ENCODE results near the gene GSTP1.
"Not testable (repeated sequence)": the region's sequence is repeated elsewhere in the genome, so short reads cannot be mapped to it uniquely, and the experiment has no call there.

Gene GSTP1

DNA sequence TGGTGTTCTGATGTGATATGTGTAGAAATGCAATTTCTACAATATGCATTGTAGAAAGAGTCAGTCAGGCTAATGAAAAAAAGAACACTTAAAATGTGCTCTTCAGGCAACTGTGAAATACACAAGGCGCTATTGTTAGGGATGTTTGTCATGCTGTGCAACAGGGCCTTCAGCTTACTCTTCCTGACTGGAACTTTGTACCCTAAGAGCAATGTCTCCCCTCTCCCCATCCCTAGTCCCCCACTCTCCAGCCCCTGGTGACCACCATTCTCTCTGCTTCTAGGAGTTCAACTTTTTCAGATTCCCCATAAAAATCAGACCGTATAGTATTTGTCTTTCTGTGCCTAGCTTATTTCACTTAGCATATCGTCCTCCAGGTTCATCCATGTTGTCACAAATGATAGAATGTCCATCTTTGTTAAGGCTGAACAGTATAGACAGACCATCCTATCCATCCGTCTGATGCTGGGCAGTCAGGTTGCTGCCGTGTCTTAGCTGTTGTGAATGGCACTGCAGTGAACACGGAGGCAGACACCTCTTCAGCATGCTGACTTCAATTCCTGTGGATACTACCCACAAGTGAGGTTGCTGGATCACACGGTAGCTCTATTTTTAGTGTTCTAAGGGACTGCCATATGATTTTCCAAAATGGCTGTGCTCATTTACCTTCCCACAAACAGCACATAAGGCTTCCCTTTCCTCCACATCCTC is 33.8 kb downstream of the GSTP1 start:
- H3K4me3 ChIP-seq (ENCODE audit: low read depth, low read length): no peak overlapping the region
- in situ Hi-C loops (cut with HindIII; ENCODE audit: low pct_ligation_motif_present, low sequenced_read_pairs): no loop called here
- TF ChIP-seq, protein P1, sequence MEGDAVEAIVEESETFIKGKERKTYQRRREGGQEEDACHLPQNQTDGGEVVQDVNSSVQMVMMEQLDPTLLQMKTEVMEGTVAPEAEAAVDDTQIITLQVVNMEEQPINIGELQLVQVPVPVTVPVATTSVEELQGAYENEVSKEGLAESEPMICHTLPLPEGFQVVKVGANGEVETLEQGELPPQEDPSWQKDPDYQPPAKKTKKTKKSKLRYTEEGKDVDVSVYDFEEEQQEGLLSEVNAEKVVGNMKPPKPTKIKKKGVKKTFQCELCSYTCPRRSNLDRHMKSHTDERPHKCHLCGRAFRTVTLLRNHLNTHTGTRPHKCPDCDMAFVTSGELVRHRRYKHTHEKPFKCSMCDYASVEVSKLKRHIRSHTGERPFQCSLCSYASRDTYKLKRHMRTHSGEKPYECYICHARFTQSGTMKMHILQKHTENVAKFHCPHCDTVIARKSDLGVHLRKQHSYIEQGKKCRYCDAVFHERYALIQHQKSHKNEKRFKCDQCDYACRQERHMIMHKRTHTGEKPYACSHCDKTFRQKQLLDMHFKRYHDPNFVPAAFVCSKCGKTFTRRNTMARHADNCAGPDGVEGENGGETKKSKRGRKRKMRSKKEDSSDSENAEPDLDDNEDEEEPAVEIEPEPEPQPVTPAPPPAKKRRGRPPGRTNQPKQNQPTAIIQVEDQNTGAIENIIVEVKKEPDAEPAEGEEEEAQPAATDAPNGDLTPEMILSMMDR (IDR thresholded peaks at IDR 0.05; ENCODE audit: low read depth, low read length, missing control alignments): no peak
- H3K27me3 ChIP-seq (replicated peaks): peaks cover 15% of the 10 kb centered on the region
- H3K27ac ChIP-seq: no peak overlapping the region
- H3K36me3 ChIP-seq (replicated peaks): no peaks in the 10 kb centered on the region
- DNase-seq: no peak

DNA sequence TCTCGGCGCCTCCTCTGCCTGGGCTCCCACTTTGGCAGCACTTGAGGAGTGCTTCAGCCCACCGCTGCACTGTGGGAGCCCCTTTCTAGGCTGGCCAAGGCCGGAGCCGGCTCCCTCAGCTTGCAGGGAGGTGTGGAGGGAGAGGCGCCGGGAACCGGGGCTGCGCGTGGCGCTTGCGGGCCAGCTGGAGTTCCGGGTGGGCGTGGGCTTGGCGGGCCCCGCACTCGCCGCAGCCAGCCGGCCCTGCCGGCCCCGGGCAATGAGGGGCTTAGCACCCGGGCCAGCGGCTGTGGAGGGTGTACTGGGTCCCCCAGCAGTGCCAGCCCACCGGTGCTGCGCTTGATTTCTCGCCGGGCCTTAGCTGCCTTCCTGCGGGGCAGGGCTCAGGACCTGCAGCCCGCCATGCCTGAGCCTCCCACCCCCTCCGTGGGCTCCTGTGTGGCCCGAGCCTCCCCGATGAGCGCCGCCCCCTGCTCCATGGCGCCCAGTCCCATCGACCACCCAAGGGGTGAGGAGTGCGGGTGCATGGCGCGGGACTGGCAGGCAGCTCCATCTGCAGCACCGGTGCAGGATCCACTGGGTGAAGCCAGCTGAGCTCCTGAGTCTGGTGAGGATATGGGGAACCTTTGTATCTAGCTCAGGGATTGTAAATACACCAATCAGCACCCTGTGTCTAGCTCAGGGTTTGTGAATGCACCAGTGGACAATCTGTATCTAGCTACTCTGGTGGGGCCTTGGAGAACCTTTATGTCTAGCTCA is 35.5 kb downstream of the GSTP1 start:
- H3K36me3 ChIP-seq (replicated peaks); DNase-seq; H3K27ac ChIP-seq; in situ Hi-C loops (cut with HindIII; ENCODE audit: low pct_ligation_motif_present, low sequenced_read_pairs); H3K4me3 ChIP-seq (ENCODE audit: low read depth, low read length): not testable (repeated sequence)
- H3K27me3 ChIP-seq (replicated peaks): peaks cover 15% of the 10 kb centered on the region

DNA sequence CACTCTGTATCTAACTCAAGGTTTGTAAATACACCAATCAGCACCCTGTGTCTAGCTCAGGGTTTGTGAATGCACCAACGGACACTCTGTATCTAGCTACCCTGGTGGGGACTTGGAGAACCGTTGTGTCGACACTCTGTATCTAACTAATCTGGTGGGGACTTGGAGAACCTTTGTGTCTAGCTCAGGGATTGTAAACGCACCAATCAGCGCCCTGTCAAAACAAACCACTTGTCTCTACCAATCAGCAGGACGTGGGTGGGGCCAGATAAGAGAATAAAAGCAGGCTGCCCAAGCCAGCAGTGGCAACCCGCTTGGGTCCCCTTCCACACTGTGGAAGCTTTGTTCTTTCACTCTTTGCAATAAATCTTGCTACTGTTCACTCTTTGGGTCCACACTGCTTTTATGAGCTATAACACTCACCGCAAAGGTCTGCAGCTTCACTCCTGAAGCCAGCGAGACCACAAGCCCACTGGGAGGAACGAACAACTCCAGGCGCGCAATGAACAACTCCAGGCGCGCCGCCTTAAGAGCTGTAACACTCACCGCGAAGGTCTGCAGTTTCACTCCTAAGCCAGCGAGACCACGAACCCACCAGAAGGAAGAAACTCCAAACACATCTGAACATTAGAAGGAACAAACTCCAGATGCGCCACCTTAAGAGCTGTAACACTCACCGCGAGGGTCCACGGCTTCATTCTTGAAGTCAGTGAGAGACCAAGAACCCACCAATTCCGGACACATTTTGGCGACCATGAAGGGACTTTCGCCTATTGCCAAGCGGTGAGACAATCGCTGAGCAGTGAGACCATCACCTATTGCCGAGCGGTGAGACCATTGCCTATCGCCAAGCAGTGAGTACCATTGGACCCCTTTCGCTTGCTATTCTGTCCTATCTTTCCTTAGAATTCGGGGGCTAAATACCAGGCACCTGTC is 36.3 kb downstream of the GSTP1 start:
- in situ Hi-C loops (cut with HindIII; ENCODE audit: low pct_ligation_motif_present, low sequenced_read_pairs); H3K27ac ChIP-seq; H3K4me3 ChIP-seq (ENCODE audit: low read depth, low read length); DNase-seq; H3K36me3 ChIP-seq (replicated peaks): not testable (repeated sequence)
- peaks cover 15% of the 10 kb centered on the region for H3K27me3 ChIP-seq (replicated peaks)

DNA sequence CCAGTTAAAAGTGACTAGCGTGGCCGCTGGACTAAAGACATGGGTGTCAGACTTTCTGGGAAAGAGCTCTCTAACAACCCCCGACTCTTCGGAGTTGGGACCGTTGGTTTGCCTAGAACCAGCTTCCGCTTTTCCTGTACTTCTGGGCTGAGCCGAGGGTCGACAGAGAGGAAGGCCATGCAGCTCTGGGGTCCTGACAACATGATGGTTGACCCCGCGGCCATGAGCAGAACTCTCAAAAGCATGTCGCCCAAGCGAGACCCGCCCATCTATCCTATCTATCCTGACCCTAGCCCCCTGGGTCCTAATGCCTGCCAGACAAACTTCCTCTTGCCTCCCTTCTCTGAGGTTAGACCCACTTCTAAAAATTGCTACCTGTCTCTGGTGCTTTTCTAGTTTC is 37.0 kb downstream of the GSTP1 start:
- H3K27me3 ChIP-seq (replicated peaks): peaks cover 13% of the 10 kb centered on the region
- in situ Hi-C loops (cut with HindIII; ENCODE audit: low pct_ligation_motif_present, low sequenced_read_pairs); H3K27ac ChIP-seq; DNase-seq; H3K4me3 ChIP-seq (ENCODE audit: low read depth, low read length); H3K36me3 ChIP-seq (replicated peaks): not testable (repeated sequence)

DNA sequence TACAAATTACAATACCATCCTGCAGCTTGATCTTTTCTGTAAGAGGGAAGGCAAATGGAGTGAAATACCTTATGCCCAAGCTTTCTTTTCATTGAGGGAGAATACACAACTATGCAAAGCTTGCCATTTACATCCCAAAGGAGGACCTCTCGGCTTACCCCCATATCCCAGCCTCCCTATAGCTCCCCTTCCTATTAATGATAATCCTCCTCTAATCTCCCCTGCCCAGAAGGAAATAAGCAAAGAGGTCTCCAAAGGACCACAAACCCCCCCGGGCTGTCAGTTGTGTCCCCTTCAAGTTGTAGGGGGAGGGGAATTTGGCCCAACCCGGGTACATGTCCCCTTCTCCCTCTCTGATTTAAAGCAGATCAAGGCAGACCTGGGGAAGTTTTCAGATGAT is 38.3 kb downstream of the GSTP1 start:
- DNase-seq; H3K27me3 ChIP-seq (replicated peaks); H3K36me3 ChIP-seq (replicated peaks); H3K4me3 ChIP-seq (ENCODE audit: low read depth, low read length); in situ Hi-C loops (cut with HindIII; ENCODE audit: low pct_ligation_motif_present, low sequenced_read_pairs); H3K27ac ChIP-seq: not testable (repeated sequence)

DNA sequence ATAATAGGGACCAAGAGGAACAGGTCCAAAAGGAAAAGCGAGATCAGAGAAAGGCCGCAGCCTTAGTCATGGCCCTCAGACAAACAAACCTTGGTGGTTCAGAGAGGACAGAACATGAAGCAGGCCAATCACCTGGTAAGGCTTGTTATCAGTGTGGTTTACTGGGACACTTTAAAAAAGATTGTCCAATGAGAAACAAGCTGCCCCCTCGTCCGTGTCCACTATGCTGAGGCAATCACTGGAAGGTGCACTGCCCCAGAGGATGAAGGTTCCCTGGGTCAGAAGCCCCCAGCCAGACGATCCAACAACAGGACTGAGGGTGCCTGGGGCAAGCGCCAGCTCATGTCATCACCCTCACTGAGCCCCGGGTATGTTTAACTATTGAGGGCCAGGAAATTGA is 39.3 kb downstream of the GSTP1 start:
- H3K27me3 ChIP-seq (replicated peaks); H3K27ac ChIP-seq; in situ Hi-C loops (cut with HindIII; ENCODE audit: low pct_ligation_motif_present, low sequenced_read_pairs); DNase-seq; H3K36me3 ChIP-seq (replicated peaks); H3K4me3 ChIP-seq (ENCODE audit: low read depth, low read length): not testable (repeated sequence)

DNA sequence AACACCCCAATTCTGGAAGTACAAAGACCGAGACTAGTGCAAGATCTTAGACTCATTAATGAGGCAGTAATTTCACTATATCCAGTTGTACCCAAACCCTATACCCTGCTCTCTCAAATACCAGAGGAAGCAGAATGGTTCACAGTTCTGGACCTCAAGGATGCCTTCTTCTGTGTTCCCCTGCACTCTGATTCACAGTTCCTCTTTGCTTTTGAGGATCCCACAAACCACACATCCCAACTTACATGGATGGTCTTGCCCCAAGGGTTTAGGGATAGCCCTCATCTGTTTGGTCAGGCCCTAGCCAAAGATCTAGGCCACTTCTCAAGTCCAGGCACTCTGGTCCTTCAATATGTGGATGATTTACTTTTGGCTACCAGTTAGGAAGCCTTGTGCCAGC is 40.2 kb downstream of the GSTP1 start:
- DNase-seq; H3K27ac ChIP-seq; in situ Hi-C loops (cut with HindIII; ENCODE audit: low pct_ligation_motif_present, low sequenced_read_pairs): not testable (repeated sequence)

DNA sequence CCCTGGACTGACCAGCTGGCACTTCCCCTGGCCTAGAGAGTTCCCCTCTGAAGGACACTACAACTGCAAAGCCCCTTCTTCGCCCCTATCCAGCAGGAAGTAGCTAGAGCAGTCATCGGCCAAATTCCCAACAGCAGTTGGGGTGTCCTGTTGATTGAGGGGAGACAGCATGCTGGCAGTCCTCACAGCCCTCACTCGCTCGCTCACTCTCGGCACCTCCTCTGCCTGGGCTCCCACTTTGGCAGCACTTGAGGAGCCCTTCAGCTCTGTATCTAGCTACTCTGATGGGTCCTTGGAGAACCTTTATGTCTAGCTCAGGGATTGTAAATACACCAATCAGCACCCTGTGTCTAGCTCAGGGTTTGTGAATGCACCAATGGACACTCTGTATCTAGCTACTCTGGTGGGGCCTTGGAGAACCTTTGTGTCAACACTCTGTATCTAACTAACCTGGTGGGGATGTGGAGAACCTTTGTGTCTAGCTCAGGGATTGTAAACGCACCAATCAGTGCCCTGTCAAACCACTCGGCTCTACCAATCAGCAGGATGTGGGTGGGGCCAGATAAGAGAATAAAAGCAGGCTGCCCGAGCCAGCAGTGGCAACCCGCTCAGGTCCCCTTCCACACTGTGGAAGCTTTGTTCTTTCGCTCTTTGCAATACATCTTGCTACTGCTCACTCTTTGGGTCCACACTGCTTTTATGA is 42.7 kb downstream of the GSTP1 start:
- H3K4me3 ChIP-seq (ENCODE audit: low read depth, low read length); H3K27me3 ChIP-seq (replicated peaks); H3K36me3 ChIP-seq (replicated peaks); H3K27ac ChIP-seq; in situ Hi-C loops (cut with HindIII; ENCODE audit: low pct_ligation_motif_present, low sequenced_read_pairs); DNase-seq: not testable (repeated sequence)

More for the DNA sequence above, 40.2 kb downstream of the GSTP1 start:
- not testable (repeated sequence) for H3K4me3 ChIP-seq (ENCODE audit: low read depth, low read length); H3K36me3 ChIP-seq (replicated peaks); H3K27me3 ChIP-seq (replicated peaks)

DNA sequence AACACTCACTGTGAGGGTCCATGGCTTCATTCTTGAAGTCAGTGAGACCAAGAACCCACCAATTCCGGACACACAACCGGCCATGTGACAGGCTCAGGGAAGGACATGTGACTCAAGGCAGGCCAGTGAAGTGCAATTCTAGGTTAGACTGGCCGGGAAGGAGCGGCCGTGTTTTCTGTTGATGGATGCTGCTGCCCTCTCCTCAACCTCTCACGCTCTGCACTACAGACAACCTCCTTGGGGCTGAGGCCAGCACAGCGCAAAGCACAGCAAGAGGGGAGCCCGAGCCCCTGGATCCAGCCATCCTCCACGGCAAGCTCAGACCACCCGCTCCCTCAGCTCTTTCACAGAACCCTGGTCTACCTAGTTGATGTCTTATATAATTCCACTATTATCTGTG is 43.4 kb downstream of the GSTP1 start:
- TF ChIP-seq, protein P1 (IDR thresholded peaks at IDR 0.05; ENCODE audit: low read depth, low read length, missing control alignments): no peak
- in situ Hi-C loops (cut with HindIII; ENCODE audit: low pct_ligation_motif_present, low sequenced_read_pairs): no loop called here
- H3K36me3 ChIP-seq (replicated peaks): no peaks in the 10 kb centered on the region
- no peak overlapping the region for H3K4me3 ChIP-seq (ENCODE audit: low read depth, low read length)
- no peak for DNase-seq
- H3K27me3 ChIP-seq (replicated peaks): no peaks in the 10 kb centered on the region
- no peak overlapping the region for H3K27ac ChIP-seq

Data from brain microvascular endothelial cell (primary cell).